ENCODE data around the gene LIN9. TPM values are rescaled to one million over a fixed set of nuclear protein-coding genes. Genes with fewer than 3 reads are reported as not detected.

Gene LIN9
- total and polyA plus RNA-seq, 10 donors: 1.8 to 6.3 (median 3.1) TPM

- 83 to 100% (median 90%) methylated on average over 1 of the region's 1 CpG for WGBS, 5 donors
- no peaks in the 10 kb centered on the region for H3K9me3 ChIP-seq
- H3K36me3 ChIP-seq: peaks cover 0 to 50% (median 4%) of the 10 kb centered on the region in 6 donors
- H3K4me1 ChIP-seq: no peaks in the 10 kb centered on the region
- no peak for TF ChIP-seq POLR2A (IDR thresholded peaks at IDR 0.05)
- TF ChIP-seq POLR2AphosphoS5 (IDR thresholded peaks at IDR 0.05): no peak
- TF ChIP-seq CTCF (IDR thresholded peaks at IDR 0.05 in 8 of 11, conservative IDR thresholded peaks at IDR 0.05 in 3 of 11): no peak
- no peaks in the 10 kb centered on the region for H3K27me3 ChIP-seq (replicated peaks in 1 of 7)
- H3K27ac ChIP-seq: no peak overlapping the region
- intact Hi-C loops (cut with DNase I; ENCODE audit: low total_unique reads): no loop called here
- no peak for DNase-seq
- H3K4me3 ChIP-seq: no peak overlapping the region
These were observed 58.5 kb downstream of the LIN9 start for GRCh38 chr1:226250511-226250910.

GRCh38 chr1:226248796-226249195, 60.2 kb downstream of the LIN9 start:
- Histone ChIP-seq H3K9me3 (no peaks in the 10 kb centered on the region), H3K27ac (no peak overlapping the region), H3K4me1 (no peaks in the 10 kb centered on the region), H3K4me3 (no peak overlapping the region), H3K36me3 (peaks cover 0 to 52% (median 4%) of the 10 kb centered on the region in 6 donors), H3K27me3 (replicated peaks in 1 of 7) (no peaks in the 10 kb centered on the region)
- 82 to 93% (median 91%) methylated on average over 3 of the region's 3 CpGs for WGBS, 5 donors
- intact Hi-C loops (cut with DNase I; ENCODE audit: low total_unique reads): no loop called here
- no peak for DNase-seq
- no peak for TF ChIP-seq POLR2AphosphoS5 (IDR thresholded peaks at IDR 0.05)
- no peak for TF ChIP-seq CTCF (IDR thresholded peaks at IDR 0.05 in 8 of 11, conservative IDR thresholded peaks at IDR 0.05 in 3 of 11)
- TF ChIP-seq POLR2A (IDR thresholded peaks at IDR 0.05): no peak

- no peak for DNase-seq
- intact Hi-C loops (cut with DNase I; ENCODE audit: low total_unique reads): no loop called here
- no peaks in the 10 kb centered on the region for H3K27me3 ChIP-seq (replicated peaks in 1 of 7)
- no peaks in the 10 kb centered on the region for H3K9me3 ChIP-seq
- H3K4me1 ChIP-seq: no peaks in the 10 kb centered on the region
- H3K4me3 ChIP-seq: no peak overlapping the region
- H3K36me3 ChIP-seq: peaks cover 0 to 50% (median 4%) of the 10 kb centered on the region in 6 donors
- TF ChIP-seq POLR2A (IDR thresholded peaks at IDR 0.05): no peak
- no peak for TF ChIP-seq CTCF (IDR thresholded peaks at IDR 0.05 in 8 of 11, conservative IDR thresholded peaks at IDR 0.05 in 3 of 11)
- TF ChIP-seq POLR2AphosphoS5 (IDR thresholded peaks at IDR 0.05): no peak
- no peak overlapping the region for H3K27ac ChIP-seq
- 37 to 57% (median 41%) methylated on average over 2 of the region's 2 CpGs for WGBS, 5 donors
These were observed 60.9 kb downstream of the LIN9 start for GRCh38 chr1:226248091-226248490.

- Histone ChIP-seq H3K4me3 (no peak overlapping the region), H3K27me3 (replicated peaks in 1 of 7) (no peaks in the 10 kb centered on the region), H3K4me1 (no peaks in the 10 kb centered on the region), H3K27ac (no peak overlapping the region), H3K36me3 (peaks cover 0 to 48% (median 10%) of the 10 kb centered on the region in 6 donors), H3K9me3 (no peaks in the 10 kb centered on the region)
- intact Hi-C loops (cut with DNase I; ENCODE audit: low total_unique reads): no loop called here
- no peak for DNase-seq
- TF ChIP-seq POLR2AphosphoS5 (IDR thresholded peaks at IDR 0.05) (no peak), CTCF (IDR thresholded peaks at IDR 0.05 in 8 of 11, conservative IDR thresholded peaks at IDR 0.05 in 3 of 11) (no peak), POLR2A (IDR thresholded peaks at IDR 0.05) (no peak)
- 97 to 99% (median 98%) methylated on average over 3 of the region's 3 CpGs for WGBS, 5 donors
These were observed 69.5 kb downstream of the LIN9 start for GRCh38 chr1:226239421-226239820.
